HT1080 (cell line): ENCODE results near the gene GRIN3A. TPM values are rescaled to one million over a fixed set of nuclear protein-coding genes. Genes with fewer than 3 reads are reported as not detected.
"Not testable (repeated sequence)": the region's sequence is repeated elsewhere in the genome, so short reads cannot be mapped to it uniquely, and the experiment has no call there.

Experiments
- DNase-seq: peaks from one replicate; pipeline ENCODE4 v3.0.0-alpha.2; 2015; ENCODE audit warnings: low read depth
- polyA plus RNA-seq, 2 experiments: library from polyadenylated mRNA; depleted of rRNA; stranded (reverse); fragments of >200 nt; gene quantifications; 2 replicates each; pipeline ENCODE4 v1.2.3, GENCODE V29; 2015
- total RNA-seq: library from RNA; depleted of rRNA; stranded (reverse); fragments of >200 nt; shearing (Covaris generic); gene quantifications from 2 replicates; pipeline ENCODE4 v1.2.3, GENCODE V29; 2014; rRNA removed

Gene GRIN3A
- total RNA-seq = 0.06 TPM in 1 of 2 replicates, not detected in the other
- not detected in 2 replicates for polyA plus RNA-seq (2015; cell fraction: cytosol; rRNA removed)
- polyA plus RNA-seq (2015; cell fraction: nucleus; rRNA removed) = not detected in 2 replicates

- DNase-seq = no peak
These were observed at the start of gene GRIN3A for GRCh38 chr9:101738566-101739183. TSS of gene GRIN3A (minus strand) at chr9:101738647. CDS start at chr9:101737979, 668 bp downstream.

GRCh38 chr9:101787891-101788290, 49.4 kb upstream of the GRIN3A start:
- DNase-seq = no peak

- DNase-seq = no peak
These were observed 39.9 kb upstream of the GRIN3A start for GRCh38 chr9:101778332-101778731.

GRCh38 chr9:101764472-101764871, 26.0 kb upstream of the GRIN3A start:
- DNase-seq = no peak

- DNase-seq = no peak
These were observed 20.0 kb upstream of the GRIN3A start for GRCh38 chr9:101758304-101758930.

GRCh38 chr9:101753716-101754115, 15.3 kb upstream of the GRIN3A start:
- DNase-seq = no peak

- DNase-seq = no peak
These were observed 13.4 kb upstream of the GRIN3A start for GRCh38 chr9:101751895-101752294.

- DNase-seq = no peak
These were observed 864 bp upstream of the GRIN3A start for GRCh38 chr9:101739311-101739710.

- no peak for DNase-seq
These were observed 512 bp downstream of the GRIN3A start for GRCh38 chr9:101737705-101738565.

- no peak for DNase-seq
These were observed 1.2 kb downstream of the GRIN3A start for GRCh38 chr9:101737165-101737704.

- DNase-seq = no peak
These were observed 1.7 kb downstream of the GRIN3A start for GRCh38 chr9:101736717-101737116.

- no peak for DNase-seq
These were observed 7.0 kb downstream of the GRIN3A start for GRCh38 chr9:101731429-101731828.

GRCh38 chr9:101727612-101728524, 10.6 kb downstream of the GRIN3A start:
- DNase-seq = no peak

GRCh38 chr9:101724271-101724670, 14.2 kb downstream of the GRIN3A start:
- DNase-seq = not testable (repeated sequence)

GRCh38 chr9:101718192-101718591, 20.3 kb downstream of the GRIN3A start:
- DNase-seq = no peak

- no peak for DNase-seq
These were observed 21.8 kb downstream of the GRIN3A start for GRCh38 chr9:101716629-101717028.

GRCh38 chr9:101711330-101711941, 27.0 kb downstream of the GRIN3A start:
- peak; percentile 17 for DNase-seq

GRCh38 chr9:101708855-101709254, 29.6 kb downstream of the GRIN3A start:
- DNase-seq = no peak

GRCh38 chr9:101707721-101708120, 30.7 kb downstream of the GRIN3A start:
- no peak for DNase-seq

- DNase-seq = no peak
These were observed 31.4 kb downstream of the GRIN3A start for GRCh38 chr9:101706997-101707396.
